ENCODE data around the gene GZF1.
A peak's percentile ranks its signal among the peaks of the same experiment; 100 is the strongest.

GZF1 gene

DNA sequence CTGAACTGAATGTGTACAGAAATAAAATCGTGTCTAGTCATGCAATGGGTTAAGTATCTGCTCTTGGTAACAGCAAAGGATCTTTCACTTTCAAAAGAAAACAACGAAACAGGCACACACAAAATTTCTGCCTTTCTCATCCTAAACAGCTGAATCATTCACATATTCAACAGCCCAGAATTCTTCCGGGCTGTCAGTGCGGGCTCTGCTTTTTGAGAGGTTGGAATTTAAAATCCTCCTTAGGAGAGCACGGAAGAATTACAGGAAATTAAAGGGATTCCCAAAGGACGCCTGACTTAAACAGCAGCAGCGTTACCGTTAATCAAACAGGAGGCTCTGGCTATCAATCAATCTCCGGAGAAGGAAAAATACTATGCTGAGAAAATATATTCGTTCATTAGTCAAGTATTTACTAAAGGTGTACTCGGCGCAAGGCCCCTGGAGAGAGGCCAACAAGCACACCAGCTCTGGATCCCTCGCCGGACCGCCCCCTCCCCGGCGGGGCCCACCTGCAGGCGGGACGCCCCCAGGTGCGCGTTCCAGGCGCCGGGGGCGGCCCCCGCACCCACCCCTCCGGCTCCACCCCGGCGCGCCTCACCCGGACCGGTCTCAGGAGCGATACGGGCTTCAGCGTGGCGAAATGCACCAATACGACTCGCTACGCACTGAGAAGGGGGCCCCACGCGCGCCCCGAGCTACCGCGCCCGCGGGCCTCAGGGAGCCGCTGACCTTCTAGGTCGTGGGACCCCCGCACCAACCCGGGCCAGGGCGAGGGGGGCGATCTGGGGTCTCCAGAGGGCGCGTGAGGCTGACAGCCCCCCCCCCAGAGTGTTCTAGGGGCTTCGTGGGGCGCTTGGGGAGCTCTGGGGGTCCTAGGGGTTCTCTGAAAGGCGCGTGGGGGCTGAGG, 58.3 kb downstream of the GZF1 start:
- no peak for DNase-seq (ENCODE audit: low read depth)
- TF ChIP-seq, protein P1, sequence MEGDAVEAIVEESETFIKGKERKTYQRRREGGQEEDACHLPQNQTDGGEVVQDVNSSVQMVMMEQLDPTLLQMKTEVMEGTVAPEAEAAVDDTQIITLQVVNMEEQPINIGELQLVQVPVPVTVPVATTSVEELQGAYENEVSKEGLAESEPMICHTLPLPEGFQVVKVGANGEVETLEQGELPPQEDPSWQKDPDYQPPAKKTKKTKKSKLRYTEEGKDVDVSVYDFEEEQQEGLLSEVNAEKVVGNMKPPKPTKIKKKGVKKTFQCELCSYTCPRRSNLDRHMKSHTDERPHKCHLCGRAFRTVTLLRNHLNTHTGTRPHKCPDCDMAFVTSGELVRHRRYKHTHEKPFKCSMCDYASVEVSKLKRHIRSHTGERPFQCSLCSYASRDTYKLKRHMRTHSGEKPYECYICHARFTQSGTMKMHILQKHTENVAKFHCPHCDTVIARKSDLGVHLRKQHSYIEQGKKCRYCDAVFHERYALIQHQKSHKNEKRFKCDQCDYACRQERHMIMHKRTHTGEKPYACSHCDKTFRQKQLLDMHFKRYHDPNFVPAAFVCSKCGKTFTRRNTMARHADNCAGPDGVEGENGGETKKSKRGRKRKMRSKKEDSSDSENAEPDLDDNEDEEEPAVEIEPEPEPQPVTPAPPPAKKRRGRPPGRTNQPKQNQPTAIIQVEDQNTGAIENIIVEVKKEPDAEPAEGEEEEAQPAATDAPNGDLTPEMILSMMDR (conservative IDR thresholded peaks at IDR 0.05; ENCODE audit: low read depth, low read length), result no peak
- H3K4me3 ChIP-seq (ENCODE audit: low read length), result peak overlapping the region; percentile 87

DNA sequence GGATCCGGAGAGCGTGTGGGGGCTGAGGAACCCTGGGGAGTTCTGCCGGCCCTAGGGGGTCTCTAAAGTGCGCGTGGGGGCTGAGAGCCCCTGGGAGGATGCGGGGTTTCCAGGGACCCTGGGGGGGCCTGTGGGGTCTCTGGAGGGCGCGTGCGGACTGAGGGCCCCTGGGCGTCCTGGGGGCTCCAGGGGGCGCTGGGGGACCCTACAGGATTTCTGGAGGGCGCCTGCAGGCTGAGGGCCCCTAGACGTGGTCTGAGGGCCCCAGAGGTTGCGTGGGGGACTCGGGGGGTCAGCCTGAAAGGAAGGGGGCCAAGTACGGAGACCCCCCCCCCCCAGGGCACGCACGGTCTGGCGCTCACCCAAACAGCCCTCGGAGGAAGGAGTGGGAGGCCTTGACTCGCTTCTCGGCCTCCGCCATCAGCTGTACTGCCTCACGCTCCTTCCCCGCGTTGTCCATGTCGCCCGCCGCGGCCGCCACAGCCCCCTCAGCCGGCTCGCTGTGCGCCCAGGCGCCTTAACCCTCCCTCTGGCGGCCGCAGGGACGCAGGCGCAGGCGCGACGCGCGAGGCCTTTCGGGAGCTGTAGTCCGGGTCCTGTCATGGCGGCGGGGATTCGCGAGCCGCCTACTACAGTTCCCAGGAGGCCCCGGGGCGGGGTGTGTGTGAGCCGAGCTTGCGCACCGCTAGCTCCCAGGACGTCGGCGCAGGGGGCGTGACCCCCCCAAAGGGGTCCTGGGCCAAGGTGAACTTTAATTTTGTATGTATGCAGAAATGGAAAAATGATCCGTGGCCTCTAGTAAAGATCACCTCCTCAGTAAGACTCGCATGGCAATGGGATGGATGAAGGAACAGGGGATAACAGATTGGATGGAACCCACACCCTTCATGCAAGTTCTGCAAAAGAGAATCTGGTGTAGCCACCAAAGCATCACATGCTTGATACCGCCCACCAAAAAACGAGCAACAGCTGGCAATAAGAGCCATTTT, 59.3 kb downstream of the GZF1 start, which contains the start of gene NAPB:
TSS of gene NAPB (minus strand) at position 546 of the 989 bp plus-strand sequence. CDS start at position 460, 86 bp downstream.
- TF ChIP-seq, protein P1 (conservative IDR thresholded peaks at IDR 0.05; ENCODE audit: low read depth, low read length), result peak; percentile 32
- H3K4me3 ChIP-seq (ENCODE audit: low read length), result peak within 1 kb of the TSS; percentile 87
- DNase-seq (ENCODE audit: low read depth), result peak; percentile 64

Data from retinal pigment epithelial cell (primary cell).